Measurements from ENCODE around the gene DCAF5. TPM values are rescaled to one million over a fixed set of nuclear protein-coding genes. Genes with fewer than 3 reads are reported as not detected.

DCAF5 gene
- total RNA-seq = 18.7 and 19.4 TPM in 2 replicates

GRCh38 chr14:69152902-69153151 lies at the start of gene DCAF5:
TSS of gene DCAF5 (minus strand) at chr14:69153119. CDS start at chr14:69152978, 141 bp downstream.

GRCh38 chr14:69191340-69192111 lies 38.6 kb upstream of the DCAF5 start, which contains the start of gene EXD2:
TSS of gene EXD2 (plus strand) at chr14:69191498. CDS start at chr14:69209471, 17,973 bp downstream.

Other genes starting within 250 kb of the DCAF5 start
- 651 and 1,122 TPM in 2 replicates for gene ACTN1, start 173.8 kb downstream of the DCAF5 start, total RNA-seq
- 12.8 and 25.3 TPM in 2 replicates for gene EXD2, start 38.4 kb upstream of the DCAF5 start, total RNA-seq
- gene GALNT16, start 107.0 kb upstream of the DCAF5 start, total RNA-seq = 2.1 and 5.0 TPM in 2 replicates
- gene ERH, start 245.2 kb upstream of the DCAF5 start, total RNA-seq = 79.7 and 95.3 TPM in 2 replicates
- gene SLC39A9, start 245.6 kb upstream of the DCAF5 start, total RNA-seq = 121 and 198 TPM in 2 replicates